Tibial nerve (tissue), 4 donors: ENCODE measurements around the gene RBP3.

Experiments used
- EP300 ChIP-seq, 2 donors: sonication (generic); formaldehyde crosslinking; IDR thresholded peaks; one replicate each; pipeline ENCODE4 v1.6.1; 2017; ENCODE audit warnings: antibody characterized with exemption in 2 of 2, mild to moderate bottlenecking in 1 of 2
- TF ChIP-seq, protein P1 (sequence below), 5 experiments: fragments of 200-600 bp in 3 of 5; fragments of 450-650 bp in 2 of 5; sonication (generic) in 3 of 5; IDR thresholded peaks; one replicate each; pipeline ENCODE4 v1.5.1; 2016 to 2019; ENCODE audit warnings: antibody characterized with exemption in 5 of 5, mild to moderate bottlenecking in 3 of 5, moderate library complexity in 2 of 5

DNA sequence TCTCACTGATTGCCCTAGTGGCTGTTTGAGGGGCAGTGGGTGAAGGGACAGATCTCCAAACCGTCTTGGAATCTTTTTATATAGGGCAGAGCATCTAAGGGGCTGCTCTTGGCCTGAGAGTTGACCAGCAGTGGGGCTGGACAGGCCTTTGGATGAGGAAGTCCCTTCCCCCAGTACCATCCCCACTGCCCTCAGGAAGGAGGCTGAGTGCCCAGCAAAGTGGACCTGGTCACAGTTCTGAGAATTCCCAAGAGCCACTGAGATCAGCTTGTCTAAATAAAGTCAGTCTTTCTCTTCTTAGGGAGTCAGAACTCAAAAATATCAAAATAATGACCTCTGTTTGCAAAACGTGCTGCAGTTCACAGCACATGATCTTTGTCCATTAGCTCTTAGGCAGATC is 42.6 kb upstream of the RBP3 start:
- TF ChIP-seq, protein P1, sequence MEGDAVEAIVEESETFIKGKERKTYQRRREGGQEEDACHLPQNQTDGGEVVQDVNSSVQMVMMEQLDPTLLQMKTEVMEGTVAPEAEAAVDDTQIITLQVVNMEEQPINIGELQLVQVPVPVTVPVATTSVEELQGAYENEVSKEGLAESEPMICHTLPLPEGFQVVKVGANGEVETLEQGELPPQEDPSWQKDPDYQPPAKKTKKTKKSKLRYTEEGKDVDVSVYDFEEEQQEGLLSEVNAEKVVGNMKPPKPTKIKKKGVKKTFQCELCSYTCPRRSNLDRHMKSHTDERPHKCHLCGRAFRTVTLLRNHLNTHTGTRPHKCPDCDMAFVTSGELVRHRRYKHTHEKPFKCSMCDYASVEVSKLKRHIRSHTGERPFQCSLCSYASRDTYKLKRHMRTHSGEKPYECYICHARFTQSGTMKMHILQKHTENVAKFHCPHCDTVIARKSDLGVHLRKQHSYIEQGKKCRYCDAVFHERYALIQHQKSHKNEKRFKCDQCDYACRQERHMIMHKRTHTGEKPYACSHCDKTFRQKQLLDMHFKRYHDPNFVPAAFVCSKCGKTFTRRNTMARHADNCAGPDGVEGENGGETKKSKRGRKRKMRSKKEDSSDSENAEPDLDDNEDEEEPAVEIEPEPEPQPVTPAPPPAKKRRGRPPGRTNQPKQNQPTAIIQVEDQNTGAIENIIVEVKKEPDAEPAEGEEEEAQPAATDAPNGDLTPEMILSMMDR (IDR thresholded peaks at IDR 0.05): no peak
- TF ChIP-seq EP300 (IDR thresholded peaks at IDR 0.05): no peak
